Esophagus (tissue), 2 donors: ENCODE results near the gene STX8. TPM values are rescaled to one million over a fixed set of nuclear protein-coding genes. Genes with fewer than 3 reads are reported as not detected.

ENCODE experiments used
- H3K27ac ChIP-seq, 2 donors: one replicate each; pipeline ENCODE4 v1.5.1; 2013; ENCODE audit warnings: low read depth in 2 of 2, mild to moderate bottlenecking in 2 of 2, inconsistent platforms in 1 of 2, low read length in 1 of 2, moderate library complexity in 1 of 2
- H3K27me3 ChIP-seq, 2 donors: one replicate each; pipeline ENCODE4 v1.6.1; 2013; ENCODE audit warnings: low read length in 2 of 2, control low read depth in 1 of 2, mild to moderate bottlenecking in 1 of 2; ENCODE audit not compliant: insufficient read depth in 2 of 2, control insufficient read depth in 1 of 2
- H3K36me3 ChIP-seq, 2 donors: one replicate each; pipeline ENCODE4 v1.6.1; 2013; ENCODE audit warnings: low read length in 1 of 2; ENCODE audit not compliant: control insufficient read depth in 2 of 2, insufficient read depth in 2 of 2
- H3K4me1 ChIP-seq, 2 donors: one replicate each; pipeline ENCODE4 v1.6.1; 2013; ENCODE audit warnings: low read length in 1 of 2; ENCODE audit not compliant: control insufficient read depth in 2 of 2, insufficient read depth in 2 of 2
- H3K4me3 ChIP-seq, 2 donors: one replicate each; pipeline ENCODE4 v1.5.1; 2013; ENCODE audit warnings: low read length in 2 of 2, mild to moderate bottlenecking in 2 of 2, low read depth in 1 of 2, moderate library complexity in 1 of 2
- H3K9me3 ChIP-seq, 2 donors: one replicate each; pipeline ENCODE4 v1.6.1; 2013; ENCODE audit warnings: mild to moderate bottlenecking in 2 of 2, low read depth in 1 of 2, low read length in 1 of 2, moderate library complexity in 1 of 2; ENCODE audit not compliant: control insufficient read depth in 2 of 2, insufficient read depth in 1 of 2
- WGBS, 2 donors: extraction: QIAGEN DNeasy Blood & Tissue Kit; methylation state at CpG; one replicate each; pipeline ENCODE4 v1.1.7; 2013; 5-methylcytosine and 5-hydroxymethylcytosine counted together
- polyA plus RNA-seq, 2 donors: library from polyadenylated mRNA; stranded (reverse); fragments of 200-250 nt; gene quantifications; one replicate each; pipeline ENCODE4 v1.2.3, GENCODE V29; 2013
- donor health status: healthy with polysubstance abuse.
- donor health status: Bipolar disorder and iron deficiency.

Gene STX8
- polyA plus RNA-seq, 2 donors = 37.0 to 44.8 TPM

GRCh38 chr17:9204637-9205329, 370.8 kb downstream of the STX8 start:
- H3K27ac ChIP-seq = no peak overlapping the region
- WGBS, 2 donors = 86 to 94% methylated on average over 5 of the region's 5 CpGs
- H3K4me1 ChIP-seq = peaks cover 0 to 2% of the 10 kb centered on the region in 2 donors
- no peaks in the 10 kb centered on the region for H3K36me3 ChIP-seq
- H3K27me3 ChIP-seq = no peaks in the 10 kb centered on the region
- H3K9me3 ChIP-seq = no peaks in the 10 kb centered on the region
- H3K4me3 ChIP-seq = no peak overlapping the region

DNA sequence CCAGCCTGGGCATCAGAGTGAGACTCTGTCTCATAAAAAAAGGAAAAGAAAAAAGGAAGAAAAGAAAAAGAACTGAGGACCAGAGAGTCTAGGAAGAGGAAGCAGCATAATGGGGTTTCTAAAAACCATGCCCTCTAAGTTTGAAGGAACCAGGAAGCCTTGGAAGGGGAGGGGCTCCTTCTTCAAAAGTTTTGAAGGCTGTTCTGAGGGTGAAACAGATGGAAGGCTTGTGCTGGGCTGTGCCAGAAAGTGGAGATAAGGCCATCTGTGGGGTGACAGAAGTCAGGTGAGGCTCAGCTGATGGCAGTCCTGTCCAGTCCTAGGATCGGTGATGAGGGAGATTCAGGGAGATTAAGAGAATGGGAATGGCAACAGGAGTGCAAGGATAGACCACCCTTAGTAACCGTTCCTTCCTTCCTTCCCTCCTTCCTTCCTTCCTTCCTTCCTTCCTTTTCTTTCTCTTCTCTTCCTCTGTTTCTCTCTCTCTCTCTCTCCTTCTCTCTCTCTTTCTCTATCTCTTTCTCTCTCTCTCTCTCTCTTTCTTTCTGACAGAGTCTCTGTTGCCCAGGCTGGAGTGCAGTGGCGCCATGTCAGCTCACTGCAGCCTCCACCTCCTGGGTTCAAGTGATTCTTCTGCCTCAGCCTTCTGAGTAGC, 371.7 kb downstream of the STX8 start:
- Histone ChIP-seq H3K27ac (no peak overlapping the region), H3K4me3 (no peak overlapping the region), H3K27me3 (no peaks in the 10 kb centered on the region), H3K4me1 (peaks cover 0 to 2% of the 10 kb centered on the region in 2 donors), H3K36me3 (no peaks in the 10 kb centered on the region), H3K9me3 (no peaks in the 10 kb centered on the region)
- WGBS, 2 donors = 68 to 88% methylated on average over 3 of the region's 3 CpGs

DNA sequence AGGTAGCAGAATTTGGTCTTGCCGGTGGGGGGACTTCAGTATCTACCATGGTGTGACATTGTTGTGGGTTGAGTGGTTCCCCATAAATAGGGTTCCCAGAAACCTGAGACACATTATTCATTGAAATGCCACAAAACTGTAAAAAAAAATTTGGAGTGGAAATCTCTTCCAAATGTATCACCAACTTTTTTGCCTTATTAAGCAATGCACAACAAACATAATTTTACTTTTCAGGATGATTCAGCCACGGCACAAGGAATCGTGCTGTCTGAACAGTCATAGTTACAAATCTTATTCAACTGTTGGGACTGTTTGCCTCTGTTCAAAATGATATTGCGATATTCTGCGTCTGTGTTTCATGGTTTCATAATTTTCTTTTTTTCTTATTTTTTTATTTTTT, 373.1 kb downstream of the STX8 start:
- H3K27me3 ChIP-seq = no peaks in the 10 kb centered on the region
- H3K36me3 ChIP-seq = no peaks in the 10 kb centered on the region
- H3K27ac ChIP-seq = no peak overlapping the region
- peaks cover 0 to 2% of the 10 kb centered on the region in 2 donors for H3K4me1 ChIP-seq
- WGBS, 2 donors = 85 to 90% methylated on average over 5 of the region's 5 CpGs
- peaks cover 0 to 3% of the 10 kb centered on the region in 2 donors for H3K9me3 ChIP-seq
- no peak overlapping the region for H3K4me3 ChIP-seq

DNA sequence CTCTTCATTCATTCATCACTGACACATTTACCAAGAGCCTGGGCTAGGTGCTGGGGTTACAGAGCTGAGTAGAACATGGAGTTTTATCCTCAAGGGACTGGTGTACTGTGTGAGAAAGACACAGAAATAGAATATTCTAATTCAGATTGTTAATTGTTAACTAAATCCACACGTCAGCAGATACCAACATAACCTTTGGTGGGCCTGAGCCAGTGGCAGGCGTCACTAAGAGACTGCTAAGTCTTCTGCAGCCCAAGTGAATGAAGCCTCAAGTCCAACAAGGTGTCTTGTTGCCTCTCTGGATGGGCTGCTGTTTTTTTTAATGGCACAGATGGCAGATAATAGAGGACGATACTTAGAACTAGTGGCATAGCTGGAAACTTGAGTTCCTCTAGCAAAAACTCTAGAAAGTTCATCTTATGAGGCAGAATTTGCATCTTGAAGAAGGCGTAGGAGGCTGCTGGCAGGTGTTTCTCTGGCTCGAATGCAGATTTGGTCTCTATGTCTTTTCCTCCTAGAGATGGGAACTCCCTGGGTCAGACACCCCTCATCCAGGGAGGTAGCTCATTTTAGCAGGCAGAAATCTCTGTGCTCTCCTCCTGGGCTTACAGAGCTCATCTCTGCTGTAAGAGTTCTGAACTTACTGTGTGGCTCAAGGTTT, 374.8 kb downstream of the STX8 start:
- Histone ChIP-seq H3K4me1 (peaks cover 4 to 7% of the 10 kb centered on the region in 2 donors), H3K4me3 (no peak overlapping the region), H3K27me3 (no peaks in the 10 kb centered on the region), H3K36me3 (no peaks in the 10 kb centered on the region), H3K27ac (no peak overlapping the region), H3K9me3 (peaks cover 0 to 3% of the 10 kb centered on the region in 2 donors)
- 78 to 90% methylated on average over 5 of the region's 5 CpGs for WGBS, 2 donors

Other genes starting within 250 kb of the STX8 start
- under 1 TPM in 1 of 2 donors, not detected in 1; 0.15 TPM for gene CFAP52, start 822 bp upstream of the STX8 start, polyA plus RNA-seq
- gene USP43, start 69.7 kb upstream of the STX8 start, polyA plus RNA-seq = 1 to 10 TPM; 5.7 to 5.8 TPM
- under 1 TPM in 1 of 2 donors, not detected in 1; 0.05 TPM for gene DHRS7C, start 215.8 kb upstream of the STX8 start, polyA plus RNA-seq
- gene GSG1L2, start 246.3 kb upstream of the STX8 start, polyA plus RNA-seq = not detected